Mesenchymal stem cell (in vitro differentiated cells and primary cell): Measurements from ENCODE around the gene NUP210.
A peak's percentile ranks its signal among the peaks of the same experiment; 100 is the strongest.

Source experiments
- DNase-seq: peaks from one replicate; pipeline ENCODE4 v3.0.0-alpha.2; 2013
- H2AFZ ChIP-seq: one replicate; pipeline ENCODE4 v1.6.1; 2013; ENCODE audit warnings: low read depth, mild to moderate bottlenecking, control low read depth, inconsistent platforms, low read length, moderate library complexity
- H2AK5ac ChIP-seq: 2 replicates; pipeline ENCODE4 v1.6.1; 2013; ENCODE audit warnings: low read length, moderate library complexity, mild to moderate bottlenecking, inconsistent platforms; ENCODE audit not compliant: severe bottlenecking
- H2BK120ac ChIP-seq: one replicate; pipeline ENCODE4 v1.6.1; 2013; ENCODE audit warnings: low read depth, mild to moderate bottlenecking, inconsistent platforms, low read length, moderate library complexity
- H2BK12ac ChIP-seq, 2 experiments: one replicate each; pipeline ENCODE4 v1.6.1; 2013; ENCODE audit warnings: inconsistent platforms in 2 of 2, low read length in 2 of 2, mild to moderate bottlenecking in 2 of 2, moderate library complexity in 2 of 2, control low read depth in 1 of 2
- H2BK15ac ChIP-seq: one replicate; pipeline ENCODE4 v1.6.1; 2013; ENCODE audit warnings: mild to moderate bottlenecking, low read depth, inconsistent platforms; ENCODE audit not compliant: poor library complexity, severe bottlenecking
- H2BK5ac ChIP-seq: 2 replicates; pipeline ENCODE4 v1.6.1; 2013; ENCODE audit warnings: low read depth, mild to moderate bottlenecking, low read length, control low read depth, inconsistent platforms; ENCODE audit not compliant: poor library complexity, severe bottlenecking
- H3K14ac ChIP-seq, 2 experiments: one replicate each; pipeline ENCODE4 v1.6.1; 2013; ENCODE audit warnings: inconsistent platforms in 2 of 2, low read length in 2 of 2, control low read depth in 1 of 2, mild to moderate bottlenecking in 1 of 2, moderate library complexity in 1 of 2
- H3K18ac ChIP-seq, 2 experiments: one replicate each; pipeline ENCODE4 v1.6.1; 2013; ENCODE audit warnings: inconsistent platforms in 2 of 2, low read length in 2 of 2, control low read depth in 1 of 2, low read depth in 1 of 2, mild to moderate bottlenecking in 1 of 2
- H3K23ac ChIP-seq, 2 experiments: one replicate each; pipeline ENCODE4 v1.6.1; 2013; ENCODE audit warnings: inconsistent platforms in 2 of 2, low read length in 2 of 2, mild to moderate bottlenecking in 2 of 2, moderate library complexity in 2 of 2, control low read depth in 1 of 2
- H3K27ac ChIP-seq: 2 replicates; pipeline ENCODE4 v1.5.1; 2013; ENCODE audit warnings: mild to moderate bottlenecking, moderate library complexity, low read length, control low read depth, inconsistent platforms; ENCODE audit not compliant: poor library complexity, severe bottlenecking
- H3K27me3 ChIP-seq, 2 experiments: 2 replicates each; pipeline versions ENCODE4 v1.6.1 to v1.7.0; 2013; ENCODE audit warnings: low read length in 2 of 2, mild to moderate bottlenecking in 2 of 2, moderate library complexity in 2 of 2, control low read depth in 1 of 2, inconsistent platforms in 1 of 2; ENCODE audit not compliant: control insufficient read depth in 1 of 2, insufficient read depth in 1 of 2
- H3K36me3 ChIP-seq, 2 experiments: 2 replicates each; pipeline versions ENCODE4 v1.6.1 to v1.7.0; 2013; ENCODE audit warnings: low read length in 2 of 2, control low read depth in 1 of 2, inconsistent platforms in 1 of 2, low read depth in 1 of 2, mild to moderate bottlenecking in 1 of 2; ENCODE audit not compliant: insufficient read depth in 2 of 2, control insufficient read depth in 1 of 2
- H3K4ac ChIP-seq, 2 experiments: one replicate each; pipeline ENCODE4 v1.6.1; 2013; ENCODE audit warnings: inconsistent platforms in 2 of 2, low read length in 2 of 2, mild to moderate bottlenecking in 2 of 2, moderate library complexity in 2 of 2, control low read depth in 1 of 2, low read depth in 1 of 2
- H3K4me1 ChIP-seq: 2 replicates; pipeline ENCODE4 v1.6.1; 2013; ENCODE audit warnings: low read depth, low read length, control low read depth; ENCODE audit not compliant: control insufficient read depth, insufficient read depth
- H3K4me2 ChIP-seq: 2 replicates; pipeline ENCODE4 v1.6.1; 2013; ENCODE audit warnings: low read length, mild to moderate bottlenecking, inconsistent platforms; ENCODE audit not compliant: poor library complexity, severe bottlenecking
- H3K4me3 ChIP-seq, 2 experiments: 2 replicates each; pipeline versions ENCODE4 v1.5.1 to v1.7.0; 2013; ENCODE audit warnings: low read length in 2 of 2, mild to moderate bottlenecking in 2 of 2, control low read depth in 1 of 2, low read depth in 1 of 2; ENCODE audit not compliant: insufficient read depth in 1 of 2
- H3K79me1 ChIP-seq: replicated peaks from 2 replicates; pipeline ENCODE4 v1.6.1; 2013; ENCODE audit warnings: mild to moderate bottlenecking, control low read depth, low read length, inconsistent platforms; ENCODE audit not compliant: poor library complexity, severe bottlenecking
- H3K9ac ChIP-seq: 2 replicates; pipeline ENCODE4 v1.7.0; 2013; ENCODE audit warnings: mild to moderate bottlenecking, low read length, moderate library complexity
- H3K9me3 ChIP-seq: 2 replicates; pipeline ENCODE4 v1.7.0; 2013; ENCODE audit warnings: mild to moderate bottlenecking, low read length; ENCODE audit not compliant: control insufficient read depth
- H4K8ac ChIP-seq: one replicate; pipeline ENCODE4 v1.6.1; 2013; ENCODE audit warnings: inconsistent platforms, mild to moderate bottlenecking, low read length, moderate library complexity
- H4K91ac ChIP-seq: one replicate; pipeline ENCODE4 v1.6.1; 2013; ENCODE audit warnings: mild to moderate bottlenecking, low read length, inconsistent platforms
- WGBS: methylation state at CpG from one replicate; pipeline ENCODE4 v1.1.7; 2013; ENCODE audit warnings: mixed read lengths; 5-methylcytosine and 5-hydroxymethylcytosine counted together

Gene NUP210

DNA sequence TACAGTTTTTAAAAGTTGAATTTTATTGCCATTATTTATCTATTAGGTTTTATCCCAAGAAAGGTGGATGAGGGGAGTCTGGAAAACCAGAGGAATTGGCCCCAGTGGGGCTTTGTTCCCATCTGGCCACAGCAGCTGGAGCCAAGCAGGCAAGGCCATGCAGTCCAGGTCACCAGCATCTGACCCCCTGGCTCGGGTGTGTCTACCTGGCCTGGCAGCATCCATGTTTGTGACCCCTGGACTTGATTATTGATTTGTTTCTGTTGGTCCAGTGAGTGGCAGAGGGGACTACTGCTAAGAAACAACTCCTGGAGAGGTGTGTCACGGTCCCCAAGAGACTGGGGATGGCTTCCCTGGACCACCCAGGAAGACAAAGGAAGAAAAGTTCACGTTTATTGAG is 111.1 kb downstream of the NUP210 start:
- WGBS, result 61% methylated on average over 3 of the region's 3 CpGs
- Histone ChIP-seq H2BK5ac (no peak overlapping the region), H2AK5ac (no peak overlapping the region)

DNA sequence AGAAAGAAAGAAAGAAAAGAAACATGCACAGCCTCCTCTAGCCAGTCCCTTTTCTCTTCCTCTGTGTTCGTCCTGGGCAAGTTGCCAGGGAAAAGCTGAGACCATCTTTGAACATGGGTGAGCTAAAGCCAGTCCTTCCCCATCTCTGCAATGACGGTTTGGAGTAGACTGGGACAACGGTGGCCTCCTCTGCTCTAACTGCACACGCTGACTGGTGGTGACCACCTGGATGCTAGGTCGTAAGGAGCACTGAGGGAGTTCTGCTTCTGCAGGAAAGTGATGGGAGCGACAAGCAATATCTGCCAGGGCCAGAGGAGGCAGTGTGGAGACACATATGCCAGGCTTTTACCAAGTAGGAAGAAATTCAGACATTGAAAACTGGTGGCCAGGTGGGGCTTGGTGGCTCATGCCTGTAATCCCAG is 111.7 kb downstream of the NUP210 start:
- H2BK12ac ChIP-seq, result no peak overlapping the region
- H3K4ac ChIP-seq, result no peak overlapping the region
- DNase-seq, result peak; percentile 22
- H3K79me1 ChIP-seq, result no peaks in the 10 kb centered on the region
- no peak overlapping the region for H2BK15ac ChIP-seq
- H3K14ac ChIP-seq, result no peak overlapping the region
- H3K36me3 ChIP-seq, result no peaks in the 10 kb centered on the region
- H2AK5ac ChIP-seq, result no peak overlapping the region
- H4K8ac ChIP-seq, result no peak overlapping the region
- H3K18ac ChIP-seq, result no peak overlapping the region
- H3K4me3 ChIP-seq, result no peak overlapping the region
- no peaks in the 10 kb centered on the region for H3K4me1 ChIP-seq
- no peak overlapping the region for H3K9ac ChIP-seq
- H2BK120ac ChIP-seq, result no peak overlapping the region
- no peak overlapping the region for H4K91ac ChIP-seq
- H3K23ac ChIP-seq, result no peak overlapping the region
- H3K9me3 ChIP-seq, result no peaks in the 10 kb centered on the region
- no peak overlapping the region for H2BK5ac ChIP-seq
- no peak overlapping the region for H2AFZ ChIP-seq
- 66% methylated on average over 6 of the region's 6 CpGs for WGBS
- peaks cover 4 to 33% of the 10 kb centered on the region in 2 experiments for H3K27me3 ChIP-seq
- no peak overlapping the region for H3K27ac ChIP-seq
- no peak overlapping the region for H3K4me2 ChIP-seq

More for the DNA sequence above, 111.1 kb downstream of the NUP210 start:
- no peaks in the 10 kb centered on the region for H3K4me1 ChIP-seq
- H3K9me3 ChIP-seq, result no peaks in the 10 kb centered on the region
- H3K4ac ChIP-seq, result no peak overlapping the region
- H3K27ac ChIP-seq, result no peak overlapping the region
- no peaks in the 10 kb centered on the region for H3K36me3 ChIP-seq
- peaks cover 4 to 27% of the 10 kb centered on the region in 2 experiments for H3K27me3 ChIP-seq
- no peak for DNase-seq
- H3K79me1 ChIP-seq, result no peaks in the 10 kb centered on the region
- H3K9ac ChIP-seq, result no peak overlapping the region
- no peak overlapping the region for H2AFZ ChIP-seq
- no peak overlapping the region for H3K18ac ChIP-seq
- no peak overlapping the region for H2BK120ac ChIP-seq
- H3K23ac ChIP-seq, result no peak overlapping the region
- H4K8ac ChIP-seq, result no peak overlapping the region
- H4K91ac ChIP-seq, result no peak overlapping the region
- H3K14ac ChIP-seq, result no peak overlapping the region
- no peak overlapping the region for H3K4me2 ChIP-seq
- H3K4me3 ChIP-seq, result no peak overlapping the region
- H2BK12ac ChIP-seq, result no peak overlapping the region
- no peak overlapping the region for H2BK15ac ChIP-seq

DNA sequence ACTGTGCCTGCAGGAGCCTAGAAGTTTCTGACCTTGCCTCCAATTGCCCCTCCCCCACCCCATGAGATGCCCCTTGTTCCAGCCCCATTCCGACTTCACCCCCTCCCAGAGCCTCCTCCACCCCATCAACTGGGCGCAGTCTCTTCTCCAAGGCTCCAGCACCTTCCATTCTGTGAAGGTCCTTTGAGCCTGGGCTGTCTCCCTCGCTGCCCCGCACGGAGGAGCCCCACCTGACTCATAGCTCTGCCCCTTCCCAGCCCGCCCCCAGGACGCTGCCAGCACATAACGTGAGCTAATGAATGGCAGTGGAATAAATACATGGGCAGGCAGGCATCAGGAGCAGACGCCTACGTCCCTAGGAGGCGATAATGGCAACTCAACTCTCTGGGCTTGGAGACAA is 113.1 kb downstream of the NUP210 start:
- H2BK120ac ChIP-seq, result no peak overlapping the region
- H3K27ac ChIP-seq, result no peak overlapping the region
- no peaks in the 10 kb centered on the region for H3K9me3 ChIP-seq
- H4K91ac ChIP-seq, result no peak overlapping the region
- H3K4me2 ChIP-seq, result no peak overlapping the region
- H3K4ac ChIP-seq, result no peak overlapping the region
- no peak overlapping the region for H3K23ac ChIP-seq
- H3K9ac ChIP-seq, result no peak overlapping the region
- H3K14ac ChIP-seq, result no peak overlapping the region
- H2BK12ac ChIP-seq, result no peak overlapping the region
- H2AK5ac ChIP-seq, result no peak overlapping the region
- 74% methylated on average over 11 of the region's 11 CpGs for WGBS
- H2AFZ ChIP-seq, result no peak overlapping the region
- H3K79me1 ChIP-seq, result no peaks in the 10 kb centered on the region
- H3K4me3 ChIP-seq, result no peak overlapping the region
- H2BK15ac ChIP-seq, result no peak overlapping the region
- no peak overlapping the region for H2BK5ac ChIP-seq
- H4K8ac ChIP-seq, result no peak overlapping the region
- no peak for DNase-seq
- peaks cover 1% of the 10 kb centered on the region for H3K4me1 ChIP-seq
- no peak overlapping the region for H3K18ac ChIP-seq
- H3K27me3 ChIP-seq, result peaks cover 4 to 34% of the 10 kb centered on the region in 2 experiments
- no peaks in the 10 kb centered on the region for H3K36me3 ChIP-seq

DNA sequence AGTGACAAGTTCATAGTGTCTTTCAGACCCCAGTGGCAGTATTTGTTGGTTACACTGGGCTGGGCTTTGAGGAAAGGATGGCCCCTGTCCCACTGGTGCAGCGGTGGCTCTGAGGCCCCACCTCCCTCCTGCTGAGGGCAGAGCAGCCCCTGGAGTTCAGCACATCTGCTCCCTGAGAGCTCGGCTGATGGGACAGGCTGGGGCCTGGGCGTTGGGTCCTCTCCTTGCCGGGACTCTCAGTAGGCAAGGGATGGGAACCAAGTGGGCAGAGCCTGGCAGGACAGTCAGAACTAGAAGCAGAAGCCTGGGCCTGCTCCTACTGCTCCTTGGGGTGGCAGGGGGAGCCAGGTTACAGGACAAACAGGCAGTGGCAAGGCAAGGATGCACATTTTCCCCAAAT is 114.5 kb downstream of the NUP210 start:
- no peak for DNase-seq
- H3K4me3 ChIP-seq, result no peak overlapping the region
- H3K14ac ChIP-seq, result no peak overlapping the region
- no peak overlapping the region for H2BK12ac ChIP-seq
- H3K27ac ChIP-seq, result no peak overlapping the region
- H2BK5ac ChIP-seq, result no peak overlapping the region
- 60% methylated on average over 4 of the region's 4 CpGs for WGBS
- H2BK120ac ChIP-seq, result no peak overlapping the region
- no peaks in the 10 kb centered on the region for H3K9me3 ChIP-seq
- no peaks in the 10 kb centered on the region for H3K36me3 ChIP-seq
- H3K18ac ChIP-seq, result no peak overlapping the region
- no peak overlapping the region for H2BK15ac ChIP-seq
- H3K9ac ChIP-seq, result no peak overlapping the region
- H4K91ac ChIP-seq, result no peak overlapping the region
- no peak overlapping the region for H2AK5ac ChIP-seq
- peaks cover 10% of the 10 kb centered on the region for H3K4me1 ChIP-seq
- no peak overlapping the region for H4K8ac ChIP-seq
- no peak overlapping the region for H3K4me2 ChIP-seq
- H3K23ac ChIP-seq, result no peak overlapping the region
- H3K27me3 ChIP-seq, result peaks cover 4 to 34% of the 10 kb centered on the region in 2 experiments
- no peak overlapping the region for H3K4ac ChIP-seq
- no peaks in the 10 kb centered on the region for H3K79me1 ChIP-seq
- no peak overlapping the region for H2AFZ ChIP-seq
